PC-9 (cell line): ENCODE measurements around the gene DYDC1. TPM values are rescaled to one million over a fixed set of nuclear protein-coding genes. Genes with fewer than 3 reads are reported as not detected.

ENCODE experiments used
- BruUV-seq: library from RNA; stranded (reverse); fragments of 400-500 nt; replicated peaks from 2 replicates; lab custom pipeline; 2021; lab: Mats Ljungman, UMichigan
- CTCF ChIA-PET: fragments of 300-600 bp; sonication (Branson Sonifier 250); formaldehyde crosslinking; loops from one replicate; lab custom pipeline; 2022; ENCODE audit warnings: antibody characterized with exemption; lab: Charles Lee
- POLR2A ChIA-PET: fragments of 300-600 bp; sonication (Branson Sonifier 250); formaldehyde crosslinking; loops from one replicate; lab custom pipeline; 2022; ENCODE audit warnings: antibody characterized with exemption; ENCODE audit not compliant: unreplicated experiment; lab: Charles Lee
- DNase-seq, 2 experiments: peaks; one replicate each; pipeline versions ENCODE4 v3.0.0 to v3.0.0-alpha.2; 2015 to 2022; ENCODE audit warnings: mixed read lengths in 1 of 2
- H2AFZ ChIP-seq: fragments of 200-600 bp; sonication (generic); 2 replicates; pipeline ENCODE4 v1.8.1; 2017; ENCODE audit warnings: antibody characterized with exemption
- H3F3A ChIP-seq: fragments of 200-600 bp; sonication (generic); 2 replicates; pipeline ENCODE4 v1.8.1; 2017; ENCODE audit warnings: antibody characterized with exemption, mild to moderate bottlenecking, low read depth; ENCODE audit not compliant: insufficient read depth
- H3K27ac ChIP-seq: fragments of 200-600 bp; sonication (generic); 2 replicates; pipeline ENCODE4 v1.6.1; 2016; ENCODE audit warnings: mixed run types
- H3K27me3 ChIP-seq: fragments of 200-600 bp; sonication (generic); 2 replicates; pipeline ENCODE4 v1.6.1; 2016; ENCODE audit warnings: low read depth, mixed run types; ENCODE audit not compliant: insufficient read depth
- H3K36me3 ChIP-seq: fragments of 200-600 bp; sonication (generic); 2 replicates; pipeline ENCODE4 v1.6.1; 2016; ENCODE audit warnings: low read depth, mixed run types
- H3K4me1 ChIP-seq: fragments of 200-600 bp; sonication (generic); replicated peaks from 2 replicates; pipeline ENCODE4 v1.6.1; 2016; ENCODE audit warnings: mixed run types; ENCODE audit not compliant: insufficient read depth
- H3K4me2 ChIP-seq: fragments of 200-600 bp; sonication (generic); 2 replicates; pipeline ENCODE4 v1.6.1; 2017; ENCODE audit warnings: mixed run types
- H3K4me3 ChIP-seq: fragments of 200-600 bp; sonication (generic); 2 replicates; pipeline ENCODE4 v1.6.1; 2016; ENCODE audit warnings: mixed run types
- H3K79me2 ChIP-seq: fragments of 200-600 bp; sonication (generic); 2 replicates; pipeline ENCODE4 v1.6.1; 2017; ENCODE audit warnings: low read depth, mixed run types
- H3K9me2 ChIP-seq: fragments of 200-600 bp; sonication (generic); 2 replicates; pipeline ENCODE4 v1.8.1; 2017; ENCODE audit warnings: mild to moderate bottlenecking; ENCODE audit not compliant: insufficient read depth
- H3K9me3 ChIP-seq: fragments of 200-600 bp; sonication (generic); 2 replicates; pipeline ENCODE4 v1.8.1; 2016; ENCODE audit warnings: low read depth; ENCODE audit not compliant: insufficient read depth
- H4K20me1 ChIP-seq: fragments of 200-600 bp; sonication (generic); 2 replicates; pipeline ENCODE4 v1.8.1; 2017; ENCODE audit not compliant: insufficient read depth
- EZH2 ChIP-seq: fragments of 200-600 bp; sonication (generic); IDR thresholded peaks from 2 replicates; pipeline ENCODE4 v1.8.0; 2017; ENCODE audit warnings: antibody characterized with exemption, low read depth
- intact Hi-C: fragments of 100-400 bp; cut with micrococcal nuclease; formaldehyde crosslinking; loops from one replicate; pipeline ENCODE4 v1.10.0; 2022; ENCODE audit not compliant: unreplicated experiment
- total RNA-seq: library from RNA; stranded (reverse); gene quantifications from 2 replicates; pipeline ENCODE4 v1.2.3, GENCODE V29; 2021
- TF ChIP-seq, protein P1 (sequence below): fragments of 200-600 bp; sonication (generic); conservative IDR thresholded peaks from 2 replicates; pipeline ENCODE4 v1.6.1; 2017; ENCODE audit warnings: mixed run types, antibody characterized with exemption, mild to moderate bottlenecking, moderate library complexity

The DYDC1 gene
- total RNA-seq, 1 experiment from 2014 or later, result not detected

DNA sequence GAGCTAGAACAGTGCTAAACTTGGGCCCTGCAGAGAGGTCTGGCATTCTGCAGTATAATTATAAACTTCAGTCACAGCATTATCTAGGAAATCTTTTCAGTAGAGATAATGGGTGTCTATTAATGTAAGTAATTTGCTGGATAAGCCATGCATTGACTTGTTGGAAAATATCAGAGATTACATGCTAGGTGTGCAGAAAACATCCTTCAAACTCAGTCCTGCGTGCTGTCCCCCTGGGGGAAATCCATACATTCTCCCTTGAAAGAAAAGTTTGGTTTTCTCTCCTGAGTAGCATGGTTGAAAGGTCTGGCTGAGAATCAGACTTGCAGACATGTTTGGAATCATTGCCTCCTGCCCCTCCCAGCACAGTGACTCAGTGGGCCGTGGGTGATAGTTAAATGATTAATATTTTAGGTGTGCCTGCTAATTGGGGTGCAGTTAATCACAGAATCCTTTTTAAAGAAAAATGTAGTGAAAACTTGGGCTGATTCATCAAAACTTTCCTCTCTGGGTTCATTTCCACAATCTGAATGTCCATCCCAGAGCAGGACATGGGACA, 37.9 kb upstream of the DYDC1 start:
- BruUV-seq, result no TSS peak
- Histone ChIP-seq H3K79me2 (no peaks in the 10 kb centered on the region), H3K4me3 (no peak overlapping the region), H3K4me2 (no peak overlapping the region), H3K9me3 (no peaks in the 10 kb centered on the region), H3K9me2 (no peaks in the 10 kb centered on the region), H3F3A (no peaks in the 10 kb centered on the region), H3K27me3 (no peaks in the 10 kb centered on the region), H3K36me3 (no peaks in the 10 kb centered on the region), H3K4me1 (no peaks in the 10 kb centered on the region), H4K20me1 (no peaks in the 10 kb centered on the region), H2AFZ (no peak overlapping the region), H3K27ac (no peak overlapping the region)
- POLR2A ChIA-PET, result no interaction called here
- CTCF ChIA-PET, result no interaction called here
- TF ChIP-seq EZH2, result no peak
- TF ChIP-seq, protein P1, sequence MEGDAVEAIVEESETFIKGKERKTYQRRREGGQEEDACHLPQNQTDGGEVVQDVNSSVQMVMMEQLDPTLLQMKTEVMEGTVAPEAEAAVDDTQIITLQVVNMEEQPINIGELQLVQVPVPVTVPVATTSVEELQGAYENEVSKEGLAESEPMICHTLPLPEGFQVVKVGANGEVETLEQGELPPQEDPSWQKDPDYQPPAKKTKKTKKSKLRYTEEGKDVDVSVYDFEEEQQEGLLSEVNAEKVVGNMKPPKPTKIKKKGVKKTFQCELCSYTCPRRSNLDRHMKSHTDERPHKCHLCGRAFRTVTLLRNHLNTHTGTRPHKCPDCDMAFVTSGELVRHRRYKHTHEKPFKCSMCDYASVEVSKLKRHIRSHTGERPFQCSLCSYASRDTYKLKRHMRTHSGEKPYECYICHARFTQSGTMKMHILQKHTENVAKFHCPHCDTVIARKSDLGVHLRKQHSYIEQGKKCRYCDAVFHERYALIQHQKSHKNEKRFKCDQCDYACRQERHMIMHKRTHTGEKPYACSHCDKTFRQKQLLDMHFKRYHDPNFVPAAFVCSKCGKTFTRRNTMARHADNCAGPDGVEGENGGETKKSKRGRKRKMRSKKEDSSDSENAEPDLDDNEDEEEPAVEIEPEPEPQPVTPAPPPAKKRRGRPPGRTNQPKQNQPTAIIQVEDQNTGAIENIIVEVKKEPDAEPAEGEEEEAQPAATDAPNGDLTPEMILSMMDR, result no peak
- intact Hi-C loops, result no loop called here
- DNase-seq, result no peak

DNA sequence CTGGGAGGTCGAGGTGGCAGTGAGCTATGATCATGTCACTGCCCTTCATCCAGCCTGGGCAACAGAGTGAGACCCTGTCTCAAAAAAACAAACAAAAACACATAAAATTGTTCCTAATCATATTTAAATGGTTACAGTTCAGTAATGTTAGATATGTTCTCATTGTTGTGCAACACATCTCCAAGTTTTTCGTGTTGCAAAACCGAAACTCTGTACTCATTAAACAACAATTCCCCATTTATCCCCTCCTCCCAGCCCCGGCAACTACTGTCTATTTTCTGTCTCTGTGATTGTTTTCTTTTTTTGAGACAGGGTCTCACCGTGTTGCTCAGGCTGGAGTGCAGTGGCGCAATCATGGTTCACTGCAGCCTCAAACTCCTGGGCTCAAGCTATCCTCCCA, 35.7 kb upstream of the DYDC1 start:
- Histone ChIP-seq H3K4me3 (no peak overlapping the region), H3K9me2 (no peaks in the 10 kb centered on the region), H4K20me1 (no peaks in the 10 kb centered on the region), H3K79me2 (no peaks in the 10 kb centered on the region), H2AFZ (no peak overlapping the region), H3K4me2 (no peak overlapping the region), H3F3A (no peaks in the 10 kb centered on the region), H3K9me3 (no peaks in the 10 kb centered on the region), H3K27me3 (no peaks in the 10 kb centered on the region), H3K27ac (no peak overlapping the region), H3K36me3 (no peaks in the 10 kb centered on the region), H3K4me1 (no peaks in the 10 kb centered on the region)
- TF ChIP-seq, protein P1, result no peak
- no peak for TF ChIP-seq EZH2
- ChIA-PET CTCF (interaction anchor here (0.7 kb wide), 1 partner anchor 114 kb away, joined by 3 read pairs; no protein-coding TSS in a partner anchor), POLR2A (no interaction called here)
- intact Hi-C loops, result no loop called here
- DNase-seq, result no peak
- no TSS peak for BruUV-seq

DNA sequence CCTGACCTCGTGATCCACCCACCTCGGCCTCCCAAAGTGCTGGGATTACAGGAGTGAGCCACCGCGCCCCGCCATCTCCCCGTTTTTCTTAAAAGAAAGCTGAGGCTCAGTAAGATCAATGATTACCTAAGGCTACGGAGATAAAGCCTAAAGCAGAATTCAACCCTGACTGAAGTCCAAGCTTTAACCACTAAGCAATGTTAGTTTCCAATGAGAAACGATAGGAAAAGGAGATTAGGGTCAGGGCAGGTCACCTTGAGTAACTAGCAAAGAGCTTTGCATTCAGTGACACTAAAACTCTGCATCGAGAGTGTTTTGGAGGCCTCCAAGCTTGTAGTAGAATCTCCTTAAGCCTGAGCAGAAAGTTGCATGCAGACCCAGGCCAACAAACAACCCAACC, 34.2 kb upstream of the DYDC1 start:
- BruUV-seq, result no TSS peak
- POLR2A ChIA-PET, result interaction anchor here (0.6 kb wide), 1 partner anchor 12 kb away, joined by 5 read pairs; no protein-coding TSS in a partner anchor

More for the DNA sequence above, 34.2 kb upstream of the DYDC1 start:
- H3K4me2 ChIP-seq, result no peak overlapping the region
- no peaks in the 10 kb centered on the region for H3K79me2 ChIP-seq
- H3K9me3 ChIP-seq, result no peaks in the 10 kb centered on the region
- no peak overlapping the region for H3K4me3 ChIP-seq
- CTCF ChIA-PET, result no interaction called here
- no peaks in the 10 kb centered on the region for H3K36me3 ChIP-seq
- intact Hi-C loops, result no loop called here
- no peaks in the 10 kb centered on the region for H3K27me3 ChIP-seq
- H3K9me2 ChIP-seq, result no peaks in the 10 kb centered on the region
- H3F3A ChIP-seq, result no peaks in the 10 kb centered on the region
- TF ChIP-seq, protein P1, result no peak
- no peak for TF ChIP-seq EZH2
- no peak overlapping the region for H3K27ac ChIP-seq
- H4K20me1 ChIP-seq, result no peaks in the 10 kb centered on the region
- no peak for DNase-seq
- H3K4me1 ChIP-seq, result no peaks in the 10 kb centered on the region
- H2AFZ ChIP-seq, result no peak overlapping the region
